OCI-LY7 (cell line): ENCODE data around the gene TEKT5. TPM values are rescaled to one million over a fixed set of nuclear protein-coding genes. Genes with fewer than 3 reads are reported as not detected.

ENCODE experiments used
- BruUV-seq: library from RNA; stranded (reverse); fragments of 400-500 nt; replicated peaks from 2 replicates; lab custom pipeline; 2021; lab: Mats Ljungman, UMichigan
- CTCF ChIA-PET: fragments of 300-600 bp; sonication (Branson Sonifier 250); formaldehyde crosslinking; loops from one replicate; lab custom pipeline; 2022; ENCODE audit warnings: antibody characterized with exemption; ENCODE audit not compliant: unreplicated experiment; lab: Charles Lee
- POLR2A ChIA-PET: fragments of 300-600 bp; sonication (Branson Sonifier 250); formaldehyde crosslinking; loops from one replicate; lab custom pipeline; 2022; ENCODE audit warnings: antibody characterized with exemption; lab: Charles Lee
- DNase-seq: peaks from one replicate; pipeline ENCODE4 v3.0.0-alpha.2; 2015; ENCODE audit warnings: low spot score
- H2AFZ ChIP-seq: fragments of 200-600 bp; sonication (generic), shearing (Covaris generic); 2 replicates; pipeline ENCODE4 v1.6.1; 2014; ENCODE audit warnings: mild to moderate bottlenecking, antibody characterized with exemption, low read length, moderate library complexity
- H3K27ac ChIP-seq: fragments of 200-600 bp; sonication (generic); 2 replicates; pipeline ENCODE4 v1.5.1; 2014; ENCODE audit warnings: mixed run types, low read depth, mild to moderate bottlenecking, moderate library complexity, low read length, inconsistent platforms; ENCODE audit not compliant: poor library complexity, severe bottlenecking
- H3K36me3 ChIP-seq: fragments of 200-600 bp; sonication (generic); 2 replicates; pipeline ENCODE4 v1.6.1; 2014; ENCODE audit warnings: mild to moderate bottlenecking, antibody characterized with exemption, low read length, moderate library complexity, mixed read lengths; ENCODE audit not compliant: insufficient read depth
- H3K4me1 ChIP-seq: fragments of 200-600 bp; sonication (generic); 2 replicates; pipeline ENCODE4 v1.5.1; 2014; ENCODE audit warnings: mild to moderate bottlenecking, low read length; ENCODE audit not compliant: insufficient read depth, poor library complexity, severe bottlenecking
- H3K4me2 ChIP-seq: fragments of 200-600 bp; sonication (generic); 2 replicates; pipeline ENCODE4 v1.6.1; 2014; ENCODE audit warnings: mild to moderate bottlenecking, low read length
- H3K4me3 ChIP-seq: fragments of 200-600 bp; sonication (generic); 2 replicates; pipeline ENCODE4 v1.5.1; 2014; ENCODE audit warnings: mild to moderate bottlenecking, low read depth, low read length; ENCODE audit not compliant: poor library complexity, severe bottlenecking
- H3K79me2 ChIP-seq: fragments of 200-600 bp; sonication (generic); 2 replicates; pipeline ENCODE4 v1.6.1; 2016; ENCODE audit warnings: low read depth, mild to moderate bottlenecking, low read length, moderate library complexity, mixed read lengths; ENCODE audit not compliant: insufficient read depth
- H3K9me2 ChIP-seq: fragments of 200-600 bp; sonication (generic); 2 replicates; pipeline ENCODE4 v1.6.1; 2016; ENCODE audit warnings: mild to moderate bottlenecking, low read length, mixed read lengths; ENCODE audit not compliant: insufficient read depth
- H3K9me3 ChIP-seq: fragments of 200-600 bp; sonication (generic); 2 replicates; pipeline ENCODE4 v1.6.1; 2014; ENCODE audit warnings: mild to moderate bottlenecking, mixed run types, low read length, mixed read lengths
- H4K20me1 ChIP-seq: fragments of 200-600 bp; sonication (generic); 2 replicates; pipeline ENCODE4 v1.6.1; 2014; ENCODE audit warnings: mild to moderate bottlenecking, antibody characterized with exemption, low read length, moderate library complexity, mixed read lengths; ENCODE audit not compliant: insufficient read depth
- EZH2phosphoT487 ChIP-seq: fragments of 200-600 bp; sonication (generic); IDR thresholded peaks from 2 replicates; pipeline ENCODE4 v1.6.1; 2018; ENCODE audit warnings: low read depth, borderline replicate concordance, mild to moderate bottlenecking, mixed run types, antibody characterized with exemption, low read length, moderate library complexity, mixed read lengths
- intact Hi-C: fragments of 100-400 bp; cut with micrococcal nuclease; formaldehyde crosslinking; loops from one replicate; pipeline ENCODE4 v1.10.0; 2022; ENCODE audit not compliant: unreplicated experiment
- total RNA-seq, 2 experiments: library from RNA; depleted of rRNA in 1 of 2; stranded (reverse); fragments of >200 nt in 1 of 2; shearing (Covaris generic) in 1 of 2; gene quantifications; 2 replicates each; pipeline ENCODE4 v1.2.3, GENCODE V29; 2014 to 2022
- TF ChIP-seq, protein P1 (sequence below): fragments of 200-600 bp; sonication (generic); conservative IDR thresholded peaks from 2 replicates; pipeline ENCODE4 v1.5.1; 2014; ENCODE audit warnings: mild to moderate bottlenecking, antibody characterized with exemption, low read length, moderate library complexity, mixed read lengths

Gene TEKT5
- total RNA-seq, 2 experiments from 2014 or later: 0.32 to 0.74 TPM

DNA sequence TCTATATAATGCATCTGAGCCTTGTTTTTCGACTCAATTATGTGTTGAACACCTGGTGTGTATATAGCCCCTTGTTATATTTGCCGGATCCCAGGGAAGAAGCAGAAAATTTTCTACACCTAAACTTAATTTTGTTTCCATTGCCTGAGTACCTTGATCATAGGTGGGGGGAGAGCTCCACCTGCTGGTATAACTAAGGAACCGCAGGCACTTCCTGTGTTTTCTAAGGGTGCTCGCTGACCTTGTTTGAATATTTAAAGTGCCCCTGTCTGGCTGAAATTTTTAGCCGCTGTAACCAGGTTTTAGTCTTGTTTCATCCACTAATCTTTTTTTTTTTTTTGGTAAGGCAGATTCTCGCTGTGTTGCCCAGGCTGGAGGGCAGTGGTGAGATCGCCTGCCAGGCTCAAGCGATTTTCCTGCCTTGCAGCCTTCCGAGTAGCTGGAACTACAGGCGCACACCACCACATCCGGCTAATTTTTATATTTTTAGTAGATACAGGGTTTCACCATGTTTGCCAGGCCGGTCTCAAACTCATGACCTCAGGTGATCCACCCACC is 42.4 kb upstream of the TEKT5 start:
- no TSS peak for BruUV-seq
- Histone ChIP-seq H3K9me3 (no peaks in the 10 kb centered on the region), H3K4me3 (peak overlapping the region; percentile 52), H3K79me2 (no peaks in the 10 kb centered on the region), H3K4me1 (peaks cover 34% of the 10 kb centered on the region), H3K9me2 (no peaks in the 10 kb centered on the region), H2AFZ (peak overlapping the region; percentile 97), H3K36me3 (no peaks in the 10 kb centered on the region), H4K20me1 (no peaks in the 10 kb centered on the region), H3K4me2 (peak overlapping the region; percentile 71), H3K27ac (peak overlapping the region; percentile 62)
- ChIA-PET POLR2A (interaction anchor here (0.6 to 1.6 kb wide), 5 partner anchors 14 to 1771 kb away, joined by 3 to 5 read pairs (median 3); no protein-coding TSS in a partner anchor), CTCF (interaction anchor here (0.6 to 1.2 kb wide), 3 partner anchors 199 to 222 kb away, joined by 3 to 5 read pairs (median 3); no protein-coding TSS in a partner anchor)
- peak; percentile 86 for DNase-seq
- TF ChIP-seq, protein P1, sequence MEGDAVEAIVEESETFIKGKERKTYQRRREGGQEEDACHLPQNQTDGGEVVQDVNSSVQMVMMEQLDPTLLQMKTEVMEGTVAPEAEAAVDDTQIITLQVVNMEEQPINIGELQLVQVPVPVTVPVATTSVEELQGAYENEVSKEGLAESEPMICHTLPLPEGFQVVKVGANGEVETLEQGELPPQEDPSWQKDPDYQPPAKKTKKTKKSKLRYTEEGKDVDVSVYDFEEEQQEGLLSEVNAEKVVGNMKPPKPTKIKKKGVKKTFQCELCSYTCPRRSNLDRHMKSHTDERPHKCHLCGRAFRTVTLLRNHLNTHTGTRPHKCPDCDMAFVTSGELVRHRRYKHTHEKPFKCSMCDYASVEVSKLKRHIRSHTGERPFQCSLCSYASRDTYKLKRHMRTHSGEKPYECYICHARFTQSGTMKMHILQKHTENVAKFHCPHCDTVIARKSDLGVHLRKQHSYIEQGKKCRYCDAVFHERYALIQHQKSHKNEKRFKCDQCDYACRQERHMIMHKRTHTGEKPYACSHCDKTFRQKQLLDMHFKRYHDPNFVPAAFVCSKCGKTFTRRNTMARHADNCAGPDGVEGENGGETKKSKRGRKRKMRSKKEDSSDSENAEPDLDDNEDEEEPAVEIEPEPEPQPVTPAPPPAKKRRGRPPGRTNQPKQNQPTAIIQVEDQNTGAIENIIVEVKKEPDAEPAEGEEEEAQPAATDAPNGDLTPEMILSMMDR: peak; percentile 98
- no peak for TF ChIP-seq EZH2phosphoT487
- intact Hi-C loops: loop anchor here (1.0 to 5.0 kb wide), 5 partner anchors 182 to 480 kb away; partner anchors contain the start of gene ATF7IP2

DNA sequence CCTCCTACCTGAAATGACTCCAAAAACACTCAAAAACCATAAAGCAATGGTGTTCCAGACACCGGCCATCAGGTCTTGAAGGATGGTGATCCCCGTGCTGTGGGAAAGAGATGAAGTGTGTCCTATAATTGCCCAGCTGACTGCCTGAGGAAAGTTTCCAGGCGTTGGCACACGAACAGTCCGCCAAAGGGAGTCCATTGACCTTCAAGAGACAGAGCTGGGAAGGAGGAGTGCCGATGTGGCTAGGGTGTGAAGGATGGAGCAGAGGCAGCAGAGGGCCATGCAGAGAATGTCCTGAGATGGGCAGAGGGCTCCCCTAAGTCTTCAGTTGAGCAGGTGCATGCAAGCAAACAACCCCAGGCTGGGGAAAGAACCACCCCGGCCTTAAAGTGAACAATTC is 37.1 kb upstream of the TEKT5 start:
- BruUV-seq: no TSS peak
- no peak for DNase-seq
- H3K36me3 ChIP-seq: no peaks in the 10 kb centered on the region
- no peak overlapping the region for H2AFZ ChIP-seq
- H3K4me1 ChIP-seq: peaks cover 2% of the 10 kb centered on the region
- no peaks in the 10 kb centered on the region for H4K20me1 ChIP-seq
- H3K79me2 ChIP-seq: no peaks in the 10 kb centered on the region
- POLR2A ChIA-PET: no interaction called here
- H3K27ac ChIP-seq: no peak overlapping the region
- intact Hi-C loops: no loop called here
- H3K9me2 ChIP-seq: no peaks in the 10 kb centered on the region
- CTCF ChIA-PET: no interaction called here
- no peak for TF ChIP-seq EZH2phosphoT487
- TF ChIP-seq, protein P1: no peak
- no peak overlapping the region for H3K4me2 ChIP-seq
- no peak overlapping the region for H3K4me3 ChIP-seq
- no peaks in the 10 kb centered on the region for H3K9me3 ChIP-seq
